Right atrium auricular region (tissue), 2 donors: Measurements from ENCODE around the gene ATP8B2. TPM values are rescaled to one million over a fixed set of nuclear protein-coding genes. Genes with fewer than 3 reads are reported as not detected.
A peak's percentile ranks its signal among the peaks of the same experiment; 100 is the strongest.

Source experiments
- DNase-seq: peaks from one replicate; pipeline ENCODE4 v3.0.0-alpha.2; 2019; ENCODE audit warnings: low spot score
- H3K27ac ChIP-seq, 2 donors: fragments of 200-600 bp; sonication (generic); 1 replicate in 1 of 2; 2 replicates in 1 of 2; pipeline ENCODE4 v1.5.1; 2016 to 2019
- H3K27me3 ChIP-seq, 2 donors: fragments of 200-600 bp; sonication (generic); one replicate each; pipeline versions ENCODE4 v1.5.1 to v1.6.0; 2017 to 2019
- H3K36me3 ChIP-seq: fragments of 200-600 bp; sonication (generic); one replicate; pipeline ENCODE4 v1.5.1; 2016
- H3K4me1 ChIP-seq, 2 donors: fragments of 200-600 bp; sonication (generic); one replicate each; pipeline versions ENCODE4 v1.5.1 to v1.6.0; 2017 to 2019
- H3K4me3 ChIP-seq, 2 donors: fragments of 200-600 bp; sonication (generic); 1 replicate in 1 of 2; 2 replicates in 1 of 2; pipeline ENCODE4 v1.5.1; 2017 to 2019; ENCODE audit warnings: mild to moderate bottlenecking in 1 of 2, moderate library complexity in 1 of 2
- H3K9me3 ChIP-seq, 2 donors: fragments of 200-600 bp; sonication (generic); one replicate each; pipeline ENCODE4 v1.5.1; 2019
- CTCF ChIP-seq, 2 donors: fragments of 200-600 bp; sonication (generic); IDR thresholded peaks; one replicate each; pipeline ENCODE4 v1.5.1; 2019; ENCODE audit warnings: antibody characterized with exemption in 2 of 2
- total RNA-seq, 2 donors: library from RNA; depleted of rRNA; stranded (reverse); fragments of >200 nt; gene quantifications; one replicate each; pipeline ENCODE4 v1.1.0, GENCODE V29; 2016

ATP8B2 gene
- total RNA-seq, 2 donors from 2014 or later, result 22.8 to 82.5 TPM

- peak overlapping the region in 1 of 2 donors; percentile 56 for H3K4me3 ChIP-seq
- H3K4me1 ChIP-seq, result peaks cover 0 to 33% of the 10 kb centered on the region in 2 donors
- DNase-seq, result no peak
- peak overlapping the region; percentile 92 to 95 for H3K27ac ChIP-seq
- peaks cover 24% of the 10 kb centered on the region for H3K36me3 ChIP-seq
- TF ChIP-seq CTCF (IDR thresholded peaks at IDR 0.05), result no peak
- H3K27me3 ChIP-seq, result no peaks in the 10 kb centered on the region
- no peaks in the 10 kb centered on the region for H3K9me3 ChIP-seq
Measured at GRCh38 chr1:154329152-154329521, 3.8 kb downstream of the ATP8B2 start.

- DNase-seq, result no peak
- Histone ChIP-seq H3K27ac (peak overlapping the region in 1 of 2 donors; percentile 95), H3K4me1 (peaks cover 0 to 33% of the 10 kb centered on the region in 2 donors), H3K4me3 (no peak overlapping the region), H3K36me3 (peaks cover 29% of the 10 kb centered on the region), H3K9me3 (no peaks in the 10 kb centered on the region), H3K27me3 (no peaks in the 10 kb centered on the region)
- TF ChIP-seq CTCF (IDR thresholded peaks at IDR 0.05), result no peak
Measured at GRCh38 chr1:154329551-154330131, 4.3 kb downstream of the ATP8B2 start.

- no peak for DNase-seq
- no peaks in the 10 kb centered on the region for H3K9me3 ChIP-seq
- H3K27ac ChIP-seq, result no peak overlapping the region
- H3K4me3 ChIP-seq, result no peak overlapping the region
- no peak for TF ChIP-seq CTCF (IDR thresholded peaks at IDR 0.05)
- H3K27me3 ChIP-seq, result no peaks in the 10 kb centered on the region
- H3K4me1 ChIP-seq, result peaks cover 0 to 33% of the 10 kb centered on the region in 2 donors
- H3K36me3 ChIP-seq, result peaks cover 30% of the 10 kb centered on the region
Measured at GRCh38 chr1:154330669-154331068, 5.3 kb downstream of the ATP8B2 start.

GRCh38 chr1:154334079-154335024, 9.0 kb downstream of the ATP8B2 start:
- TF ChIP-seq CTCF (IDR thresholded peaks at IDR 0.05), result no peak
- DNase-seq, result no peak
- Histone ChIP-seq H3K27me3 (no peaks in the 10 kb centered on the region), H3K9me3 (no peaks in the 10 kb centered on the region), H3K36me3 (peaks cover 53% of the 10 kb centered on the region), H3K4me3 (no peak overlapping the region), H3K4me1 (peaks cover 0 to 1% of the 10 kb centered on the region in 2 donors), H3K27ac (peak overlapping the region in 1 of 2 donors; percentile 36)

- Histone ChIP-seq H3K4me3 (no peak overlapping the region), H3K27ac (peak overlapping the region in 1 of 2 donors; percentile 36), H3K4me1 (no peaks in the 10 kb centered on the region), H3K27me3 (no peaks in the 10 kb centered on the region), H3K9me3 (no peaks in the 10 kb centered on the region), H3K36me3 (peaks cover 61% of the 10 kb centered on the region)
- peak; percentile 62 to 95 for TF ChIP-seq CTCF (IDR thresholded peaks at IDR 0.05)
- peak; percentile 89 for DNase-seq
Measured at GRCh38 chr1:154335025-154335714, 9.8 kb downstream of the ATP8B2 start.
